Measurements from ENCODE around the gene HDAC4.

DNA sequence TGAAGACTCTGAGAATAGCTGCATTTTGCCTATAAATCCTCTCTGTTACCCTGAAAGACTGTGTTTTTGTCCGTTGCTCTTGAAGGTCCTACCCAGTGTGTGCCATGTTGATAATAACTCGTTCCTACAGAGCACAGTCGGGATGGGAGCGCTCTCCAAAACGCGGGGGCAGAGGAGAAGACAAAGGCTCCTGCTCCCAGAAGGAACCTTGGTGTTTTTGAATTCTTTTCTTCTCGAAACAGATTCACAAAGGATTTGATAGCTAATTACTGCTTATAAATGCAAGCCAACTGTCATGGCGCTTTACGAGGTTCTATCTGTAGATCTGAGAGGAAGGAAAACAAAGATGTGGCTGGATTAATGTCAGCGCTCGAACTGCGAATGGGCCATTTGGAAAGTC is 19.3 kb upstream of the HDAC4 start:
- no peak for TF ChIP-seq POLR2A (IDR thresholded peaks at IDR 0.05)
- TF ChIP-seq, protein P1, sequence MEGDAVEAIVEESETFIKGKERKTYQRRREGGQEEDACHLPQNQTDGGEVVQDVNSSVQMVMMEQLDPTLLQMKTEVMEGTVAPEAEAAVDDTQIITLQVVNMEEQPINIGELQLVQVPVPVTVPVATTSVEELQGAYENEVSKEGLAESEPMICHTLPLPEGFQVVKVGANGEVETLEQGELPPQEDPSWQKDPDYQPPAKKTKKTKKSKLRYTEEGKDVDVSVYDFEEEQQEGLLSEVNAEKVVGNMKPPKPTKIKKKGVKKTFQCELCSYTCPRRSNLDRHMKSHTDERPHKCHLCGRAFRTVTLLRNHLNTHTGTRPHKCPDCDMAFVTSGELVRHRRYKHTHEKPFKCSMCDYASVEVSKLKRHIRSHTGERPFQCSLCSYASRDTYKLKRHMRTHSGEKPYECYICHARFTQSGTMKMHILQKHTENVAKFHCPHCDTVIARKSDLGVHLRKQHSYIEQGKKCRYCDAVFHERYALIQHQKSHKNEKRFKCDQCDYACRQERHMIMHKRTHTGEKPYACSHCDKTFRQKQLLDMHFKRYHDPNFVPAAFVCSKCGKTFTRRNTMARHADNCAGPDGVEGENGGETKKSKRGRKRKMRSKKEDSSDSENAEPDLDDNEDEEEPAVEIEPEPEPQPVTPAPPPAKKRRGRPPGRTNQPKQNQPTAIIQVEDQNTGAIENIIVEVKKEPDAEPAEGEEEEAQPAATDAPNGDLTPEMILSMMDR (IDR thresholded peaks at IDR 0.05): no peak
- TF ChIP-seq POLR2AphosphoS5 (IDR thresholded peaks at IDR 0.05): no peak

Data from stomach (tissue), 4 donors.